Left lobe of liver (tissue), 2 donors: Measurements from ENCODE around the gene CDCA8. TPM values are rescaled to one million over a fixed set of nuclear protein-coding genes. Genes with fewer than 3 reads are reported as not detected.
"Not testable (repeated sequence)": the region's sequence is repeated elsewhere in the genome, so short reads cannot be mapped to it uniquely, and the experiment has no call there.

Source experiments
- ATAC-seq: fragments of 200-7000 bp; cut with Tn5 transposase; one replicate; pipeline ENCODE4 v1.9.1; 2020; ENCODE audit warnings: mild to moderate bottlenecking, moderate library complexity
- DNase-seq: peaks from one replicate; pipeline ENCODE4 v3.0.0-alpha.2; 2020; ENCODE audit warnings: low spot score
- total RNA-seq: library from RNA; stranded (reverse); gene quantifications from one replicate; pipeline ENCODE4 v1.2.1, GENCODE V29; 2021
- donor health status: DM: no; HTN: no; CAD: no; lungs with moderate emphysema.
- donor health status: DM: no; HTN: yes; CAD: no.

The CDCA8 gene
- total RNA-seq, 1 donor from 2014 or later = 0.55 TPM

- DNase-seq (no peak), ATAC-seq (peak; percentile 66)
Observed at GRCh38 chr1:37732111-37732780, 39.9 kb downstream of the CDCA8 start.

- ATAC-seq (no peak), DNase-seq (no peak)
Observed at GRCh38 chr1:37734629-37735591, 42.6 kb downstream of the CDCA8 start.

GRCh38 chr1:37737975-37738374 lies 45.7 kb downstream of the CDCA8 start:
- ATAC-seq, DNase-seq: not testable (repeated sequence)

- not testable (repeated sequence) for DNase-seq, ATAC-seq
Observed at GRCh38 chr1:37738619-37739018, 46.3 kb downstream of the CDCA8 start.

- DNase-seq (no peak), ATAC-seq (no peak)
Observed at GRCh38 chr1:37739222-37739621, 46.9 kb downstream of the CDCA8 start.

- DNase-seq (no peak), ATAC-seq (no peak)
Observed at GRCh38 chr1:37741130-37741529, 48.8 kb downstream of the CDCA8 start.

- DNase-seq (no peak), ATAC-seq (no peak)
Observed at GRCh38 chr1:37741662-37742061, 49.3 kb downstream of the CDCA8 start.

- DNase-seq (no peak), ATAC-seq (no peak)
Observed at GRCh38 chr1:37746806-37747205, 54.5 kb downstream of the CDCA8 start.

- no peak for ATAC-seq
Observed at GRCh38 chr1:37748565-37748964, 56.2 kb downstream of the CDCA8 start.

GRCh38 chr1:37752213-37752582 lies 59.9 kb downstream of the CDCA8 start:
- DNase-seq (no peak), ATAC-seq (no peak)

More at GRCh38 chr1:37748565-37748964, 56.2 kb downstream of the CDCA8 start:
- DNase-seq = no peak

GRCh38 chr1:37752583-37753471 lies 60.5 kb downstream of the CDCA8 start:
- DNase-seq = no peak
- ATAC-seq = peak; percentile 77

GRCh38 chr1:37753473-37754321 lies 61.4 kb downstream of the CDCA8 start:
- ATAC-seq (no peak), DNase-seq (no peak)

GRCh38 chr1:37755290-37755689 lies 63.0 kb downstream of the CDCA8 start:
- no peak for ATAC-seq
- DNase-seq = no peak

- DNase-seq = peak; percentile 10
- no peak for ATAC-seq
Observed at GRCh38 chr1:37755951-37756560, 63.7 kb downstream of the CDCA8 start.

Other genes with a start within 250 kb of the CDCA8 start
- 3.0 TPM for gene ZC3H12A, start 217.9 kb upstream of the CDCA8 start, total RNA-seq
- 16.0 TPM for gene MEAF6, start 177.8 kb upstream of the CDCA8 start, total RNA-seq
- 6.9 TPM for gene SNIP1, start 138.2 kb upstream of the CDCA8 start, total RNA-seq
- 6.8 TPM for gene DNALI1, start 135.6 kb upstream of the CDCA8 start, total RNA-seq
- gene GNL2, start 96.6 kb upstream of the CDCA8 start, total RNA-seq = 11.5 TPM
- not detected for gene RSPO1, start 57.6 kb upstream of the CDCA8 start, total RNA-seq
- 0.03 TPM for gene EPHA10, start 72.6 kb downstream of the CDCA8 start, total RNA-seq
- 4.3 TPM for gene MANEAL, start 101.3 kb downstream of the CDCA8 start, total RNA-seq
- 36.1 TPM for gene C1orf122, start 115.3 kb downstream of the CDCA8 start, total RNA-seq
- gene YRDC, start 115.7 kb downstream of the CDCA8 start, total RNA-seq = 4.8 TPM
- gene MTF1, start 167.1 kb downstream of the CDCA8 start, total RNA-seq = 6.6 TPM